ENCODE results near the gene STRN3. TPM values are rescaled to one million over a fixed set of nuclear protein-coding genes. Genes with fewer than 3 reads are reported as not detected.

STRN3 gene
- total RNA-seq, 1 donor from 2014 or later: 39.5 TPM

DNA sequence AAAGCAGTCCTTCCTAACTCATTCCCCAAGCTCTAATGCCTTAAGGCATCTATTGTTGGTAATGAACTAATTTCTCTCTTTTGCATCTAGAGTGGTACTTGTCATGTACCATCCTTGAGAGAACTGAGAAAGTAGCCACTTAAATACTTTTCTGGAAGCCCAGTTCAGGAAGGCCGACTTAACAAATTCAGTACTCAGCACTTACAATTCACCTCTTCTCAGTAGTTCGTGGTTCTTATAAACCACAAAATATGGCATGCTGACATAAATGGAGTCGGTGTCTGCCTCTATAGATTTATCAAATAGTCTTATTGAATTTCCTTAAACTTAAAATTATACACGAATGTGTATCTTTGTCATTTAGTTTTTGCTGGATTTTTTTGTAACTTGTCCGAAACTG is 161.2 kb downstream of the STRN3 start:
- Mint-ChIP-seq H3K4me1 (ENCODE audit: low read depth) (no peaks in the 10 kb centered on the region), H3K27ac (ENCODE audit: unreplicated experiment) (no peak overlapping the region), H3K36me3 (ENCODE audit: low read depth) (no peaks in the 10 kb centered on the region), H3K27me3 (ENCODE audit: low read depth) (peaks cover 8% of the 10 kb centered on the region), H3K9me3 (ENCODE audit: low read depth) (no peaks in the 10 kb centered on the region), H3K4me3 (ENCODE audit: unreplicated experiment) (no peak overlapping the region)
- TF ChIP-seq, protein P1, sequence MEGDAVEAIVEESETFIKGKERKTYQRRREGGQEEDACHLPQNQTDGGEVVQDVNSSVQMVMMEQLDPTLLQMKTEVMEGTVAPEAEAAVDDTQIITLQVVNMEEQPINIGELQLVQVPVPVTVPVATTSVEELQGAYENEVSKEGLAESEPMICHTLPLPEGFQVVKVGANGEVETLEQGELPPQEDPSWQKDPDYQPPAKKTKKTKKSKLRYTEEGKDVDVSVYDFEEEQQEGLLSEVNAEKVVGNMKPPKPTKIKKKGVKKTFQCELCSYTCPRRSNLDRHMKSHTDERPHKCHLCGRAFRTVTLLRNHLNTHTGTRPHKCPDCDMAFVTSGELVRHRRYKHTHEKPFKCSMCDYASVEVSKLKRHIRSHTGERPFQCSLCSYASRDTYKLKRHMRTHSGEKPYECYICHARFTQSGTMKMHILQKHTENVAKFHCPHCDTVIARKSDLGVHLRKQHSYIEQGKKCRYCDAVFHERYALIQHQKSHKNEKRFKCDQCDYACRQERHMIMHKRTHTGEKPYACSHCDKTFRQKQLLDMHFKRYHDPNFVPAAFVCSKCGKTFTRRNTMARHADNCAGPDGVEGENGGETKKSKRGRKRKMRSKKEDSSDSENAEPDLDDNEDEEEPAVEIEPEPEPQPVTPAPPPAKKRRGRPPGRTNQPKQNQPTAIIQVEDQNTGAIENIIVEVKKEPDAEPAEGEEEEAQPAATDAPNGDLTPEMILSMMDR (IDR thresholded peaks at IDR 0.05): no peak
- DNase-seq (ENCODE audit: low spot score): no peak

DNA sequence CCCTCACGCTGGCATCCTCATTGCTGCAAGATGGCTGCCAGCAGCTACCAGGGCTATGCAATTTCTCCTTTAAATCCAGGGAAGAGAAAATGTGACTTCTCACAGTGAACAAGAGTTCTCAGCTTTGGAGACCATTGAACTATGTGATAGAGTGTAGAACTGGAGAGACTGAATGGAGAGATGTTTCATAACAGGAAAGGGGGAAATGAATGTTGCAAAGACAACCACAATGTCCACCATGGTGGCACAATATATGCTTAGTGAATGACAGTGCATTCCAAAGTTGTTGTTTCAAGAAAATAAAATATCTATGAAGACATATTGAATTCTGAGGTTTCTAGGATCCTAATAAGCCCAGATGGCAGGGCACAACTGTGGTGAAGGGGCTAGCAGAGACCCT is 165.0 kb downstream of the STRN3 start:
- H3K27ac Mint-ChIP-seq (ENCODE audit: unreplicated experiment): no peak overlapping the region
- peaks cover 8% of the 10 kb centered on the region for H3K27me3 Mint-ChIP-seq (ENCODE audit: low read depth)
- H3K36me3 Mint-ChIP-seq (ENCODE audit: low read depth): no peaks in the 10 kb centered on the region
- no peak for DNase-seq (ENCODE audit: low spot score)
- TF ChIP-seq, protein P1 (IDR thresholded peaks at IDR 0.05): no peak
- no peaks in the 10 kb centered on the region for H3K9me3 Mint-ChIP-seq (ENCODE audit: low read depth)
- H3K4me3 Mint-ChIP-seq (ENCODE audit: unreplicated experiment): no peak overlapping the region
- no peaks in the 10 kb centered on the region for H3K4me1 Mint-ChIP-seq (ENCODE audit: low read depth)

DNA sequence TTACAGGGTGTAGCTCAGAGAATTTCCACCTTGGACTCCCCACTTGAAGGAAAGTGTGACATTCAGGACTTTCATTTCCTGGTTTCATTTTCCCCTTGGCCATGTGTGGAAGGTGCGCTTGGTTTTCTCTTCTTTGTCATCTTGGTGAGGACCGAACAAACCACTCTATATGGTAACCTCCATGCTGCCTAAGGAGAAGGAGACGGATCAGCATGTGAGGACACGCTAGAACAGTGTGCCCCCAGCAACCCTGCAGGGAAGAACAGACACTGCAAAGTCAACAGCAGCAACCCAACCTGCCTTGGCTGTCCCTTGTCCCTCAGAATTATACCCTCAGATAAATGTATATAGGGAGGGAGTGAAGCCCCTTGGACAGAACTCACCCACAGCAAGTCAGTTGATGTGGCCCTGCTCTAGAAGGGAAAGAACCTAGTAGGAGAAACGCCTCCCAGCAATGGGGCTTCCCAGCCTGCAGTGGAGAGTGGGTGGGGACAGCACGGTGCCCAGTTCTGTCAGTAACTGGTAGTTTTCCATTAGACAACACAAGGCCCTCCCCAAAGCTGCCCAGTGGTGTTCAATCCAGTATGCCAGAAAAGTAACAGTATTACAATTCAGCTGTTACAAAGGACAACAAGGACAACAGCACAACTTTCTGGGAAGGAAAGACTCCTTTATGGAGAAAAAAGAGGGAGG is 170.7 kb downstream of the STRN3 start:
- H3K4me1 Mint-ChIP-seq (ENCODE audit: low read depth): no peaks in the 10 kb centered on the region
- H3K27me3 Mint-ChIP-seq (ENCODE audit: low read depth): peaks cover 6% of the 10 kb centered on the region
- no peaks in the 10 kb centered on the region for H3K9me3 Mint-ChIP-seq (ENCODE audit: low read depth)
- no peak for DNase-seq (ENCODE audit: low spot score)
- TF ChIP-seq, protein P1 (IDR thresholded peaks at IDR 0.05): no peak
- no peak overlapping the region for H3K4me3 Mint-ChIP-seq (ENCODE audit: unreplicated experiment)
- H3K27ac Mint-ChIP-seq (ENCODE audit: unreplicated experiment): no peak overlapping the region
- no peaks in the 10 kb centered on the region for H3K36me3 Mint-ChIP-seq (ENCODE audit: low read depth)

DNA sequence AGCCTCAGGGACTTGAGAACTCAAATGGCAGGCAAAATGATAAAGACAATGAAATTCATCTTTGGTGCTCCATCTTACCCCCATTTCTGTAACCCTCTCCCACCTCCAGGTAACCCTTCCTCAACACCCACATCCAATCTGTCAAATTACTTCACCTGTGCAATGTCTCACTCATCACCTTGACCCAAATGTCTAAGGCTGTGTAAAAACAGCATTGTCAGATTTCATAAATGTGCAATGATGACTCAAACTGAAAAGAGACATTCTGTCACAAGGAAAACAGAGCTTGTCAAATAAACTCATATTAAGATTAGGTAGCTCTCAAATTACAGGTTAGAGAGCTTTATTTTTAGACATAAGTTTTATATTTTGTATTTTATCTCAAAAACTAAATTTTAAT is 171.7 kb downstream of the STRN3 start:
- H3K4me1 Mint-ChIP-seq (ENCODE audit: low read depth): no peaks in the 10 kb centered on the region
- peaks cover 12% of the 10 kb centered on the region for H3K27me3 Mint-ChIP-seq (ENCODE audit: low read depth)
- H3K9me3 Mint-ChIP-seq (ENCODE audit: low read depth): no peaks in the 10 kb centered on the region
- H3K27ac Mint-ChIP-seq (ENCODE audit: unreplicated experiment): no peak overlapping the region
- DNase-seq (ENCODE audit: low spot score): no peak
- no peak overlapping the region for H3K4me3 Mint-ChIP-seq (ENCODE audit: unreplicated experiment)
- no peaks in the 10 kb centered on the region for H3K36me3 Mint-ChIP-seq (ENCODE audit: low read depth)
- TF ChIP-seq, protein P1 (IDR thresholded peaks at IDR 0.05): no peak

DNA sequence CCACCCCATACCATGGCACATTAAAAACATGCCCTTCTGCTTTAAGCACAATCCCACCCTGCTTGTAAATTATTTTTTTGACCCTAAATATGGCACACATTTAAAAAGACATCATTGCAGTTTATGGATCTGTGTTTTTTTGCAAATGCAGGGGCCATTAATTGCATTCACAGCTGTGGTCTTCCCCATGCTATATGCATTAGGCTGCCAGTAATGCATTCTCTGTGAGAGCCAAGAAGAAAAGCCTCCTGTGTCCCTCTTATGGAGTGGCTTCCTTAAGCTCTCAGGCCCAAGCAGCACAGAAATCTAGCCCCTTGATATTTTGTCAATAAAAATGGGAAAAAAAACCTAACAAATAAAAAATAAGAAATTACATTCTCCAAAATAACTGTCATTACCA is 172.2 kb downstream of the STRN3 start:
- no peak overlapping the region for H3K4me3 Mint-ChIP-seq (ENCODE audit: unreplicated experiment)
- TF ChIP-seq, protein P1 (IDR thresholded peaks at IDR 0.05): no peak
- H3K27me3 Mint-ChIP-seq (ENCODE audit: low read depth): peaks cover 17% of the 10 kb centered on the region
- H3K4me1 Mint-ChIP-seq (ENCODE audit: low read depth): no peaks in the 10 kb centered on the region
- no peak for DNase-seq (ENCODE audit: low spot score)
- H3K27ac Mint-ChIP-seq (ENCODE audit: unreplicated experiment): no peak overlapping the region
- no peaks in the 10 kb centered on the region for H3K36me3 Mint-ChIP-seq (ENCODE audit: low read depth)
- no peaks in the 10 kb centered on the region for H3K9me3 Mint-ChIP-seq (ENCODE audit: low read depth)

All from chondrocyte (in vitro differentiated cells).